ENCODE data around the gene PSMG2.

GRCh38 chr18:12744103-12744502, 41.3 kb downstream of the PSMG2 start:
- no peak for TF ChIP-seq POLR2A (IDR thresholded peaks at IDR 0.05; ENCODE audit: insufficient read depth in 1 of 2, low read depth in 2 of 2, low read length in 2 of 2)
- no peak for TF ChIP-seq KLF6 (CRISPR knock-in tag; IDR thresholded peaks at IDR 0.05)

Measured in HepG2 (cell line).